HCT116 (cell line): ENCODE measurements around the gene PRDX1. TPM values are rescaled to one million over a fixed set of nuclear protein-coding genes. Genes with fewer than 3 reads are reported as not detected.

ENCODE experiments used
- ATAC-seq: fragments of 200-7000 bp; cut with Tn5 transposase; 2 replicates; pipeline ENCODE4 v1.9.1; 2020; ENCODE audit warnings: mild to moderate bottlenecking, moderate library complexity
- BruUV-seq: library from RNA; stranded (reverse); fragments of 400-500 nt; replicated peaks from 2 replicates; lab custom pipeline; 2021; lab: Mats Ljungman, UMichigan
- CTCF ChIA-PET: fragments of 300-600 bp; sonication (Branson Sonifier 250); formaldehyde crosslinking; loops from one replicate; lab custom pipeline; 2021; ENCODE audit warnings: antibody characterized with exemption; lab: Charles Lee
- POLR2A ChIA-PET: fragments of 300-600, 350-600 bp; sonication (Branson Sonifier 250); formaldehyde crosslinking; loops from one replicate; lab custom pipeline; 2021; ENCODE audit warnings: antibody characterized with exemption; lab: Charles Lee
- RAD21 ChIA-PET, 2 experiments: fragments of 300-600 bp; sonication (Branson Sonifier 250); formaldehyde crosslinking; loops; one replicate each; lab custom pipeline; 2023; ENCODE audit warnings: low total read pairs in 2 of 2; ENCODE audit not compliant: uncharacterized antibody in 2 of 2, unreplicated experiment in 2 of 2, low non-redundant PET in 1 of 2; lab: Charles Lee
- DNase-seq: peaks from one replicate; pipeline ENCODE4 v3.0.0-alpha.2; 2010; ENCODE audit warnings: low read depth, low spot score
- H2AFZ ChIP-seq: fragments of 200-600 bp; shearing (Covaris generic), sonication (generic); 2 replicates; pipeline ENCODE4 v1.6.1; 2017; ENCODE audit warnings: low read depth, mixed run types, mixed read lengths, antibody characterized with exemption, low read length; ENCODE audit not compliant: poor library complexity, severe bottlenecking
- H3K27ac ChIP-seq: 2 replicates; pipeline ENCODE4 v1.5.1; 2012; ENCODE audit warnings: low read depth, low read length
- H3K27me3 ChIP-seq: fragments of 200-600 bp; sonication (generic); 2 replicates; pipeline ENCODE4 v1.6.1; 2016; ENCODE audit warnings: mixed run types, low read length, mixed read lengths; ENCODE audit not compliant: insufficient read depth
- H3K36me3 ChIP-seq, 2 experiments: fragments of 200-500 bp in 1 of 2; fragments of 200-600 bp in 1 of 2; sonication (Bioruptor generic) in 1 of 2; sonication (generic) in 1 of 2; 2 replicates each; pipeline versions ENCODE4 v1.5.1 to v1.6.1; 2014 to 2016; ENCODE audit warnings: low read length in 2 of 2, inconsistent platforms in 1 of 2, mixed read lengths in 1 of 2, mixed run types in 1 of 2; ENCODE audit not compliant: insufficient read depth in 2 of 2, control insufficient read depth in 1 of 2
- H3K4me1 ChIP-seq, 2 experiments: fragments of 200-600 bp in 1 of 2; sonication (generic) in 1 of 2; 2 replicates each; pipeline versions ENCODE4 v1.5.1 to v1.6.1; 2012 to 2017; ENCODE audit warnings: low read length in 2 of 2, inconsistent platforms in 1 of 2, mild to moderate bottlenecking in 1 of 2, mixed read lengths in 1 of 2, mixed run types in 1 of 2, moderate library complexity in 1 of 2; ENCODE audit not compliant: insufficient read depth in 2 of 2, control insufficient read depth in 1 of 2
- H3K4me2 ChIP-seq: fragments of 200-600 bp; sonication (generic); 2 replicates; pipeline ENCODE4 v1.6.1; 2017; ENCODE audit warnings: mixed run types, low read length, mixed read lengths
- H3K4me3 ChIP-seq, 2 experiments: fragments of 200-600 bp in 1 of 2; sonication (generic) in 1 of 2; replicated peaks in 1 of 2; 2 replicates each; pipeline ENCODE4 v1.5.1; 2011 to 2016; ENCODE audit warnings: low read length in 2 of 2, control low read depth in 1 of 2, low read depth in 1 of 2, mild to moderate bottlenecking in 1 of 2, mixed read lengths in 1 of 2, mixed run types in 1 of 2
- H3K79me2 ChIP-seq: fragments of 200-600 bp; sonication (generic); 2 replicates; pipeline ENCODE4 v1.6.1; 2017; ENCODE audit warnings: mild to moderate bottlenecking, mixed run types, low read length, moderate library complexity, mixed read lengths; ENCODE audit not compliant: insufficient read depth
- H3K9ac ChIP-seq: fragments of 200-600 bp; sonication (generic); 2 replicates; pipeline ENCODE4 v1.6.1; 2016; ENCODE audit warnings: low read length, mixed read lengths
- H3K9me2 ChIP-seq: fragments of 200-600 bp; sonication (generic), shearing (Covaris generic); 2 replicates; pipeline ENCODE4 v1.6.1; 2017; ENCODE audit warnings: mixed run types, mild to moderate bottlenecking, moderate library complexity; ENCODE audit not compliant: insufficient read depth
- H3K9me3 ChIP-seq, 2 experiments: fragments of 200-500 bp in 1 of 2; fragments of 200-600 bp in 1 of 2; sonication (Bioruptor generic) in 1 of 2; sonication (generic) in 1 of 2; 2 replicates each; pipeline ENCODE4 v1.6.1; 2014 to 2017; ENCODE audit warnings: low read length in 2 of 2, mixed read lengths in 2 of 2, inconsistent platforms in 1 of 2, low read depth in 1 of 2, mild to moderate bottlenecking in 1 of 2, mixed run types in 1 of 2, moderate library complexity in 1 of 2; ENCODE audit not compliant: control insufficient read depth in 1 of 2, insufficient read depth in 1 of 2
- H4K20me1 ChIP-seq: fragments of 200-600 bp; sonication (generic), shearing (Covaris generic); 2 replicates; pipeline ENCODE4 v1.6.1; 2017; ENCODE audit warnings: mixed run types, mild to moderate bottlenecking, moderate library complexity; ENCODE audit not compliant: insufficient read depth
- CBX3 ChIP-seq: IDR thresholded peaks from 2 replicates; pipeline ENCODE4 v1.6.1; 2012; ENCODE audit warnings: low read depth
- EGR1 ChIP-seq: IDR thresholded peaks from 2 replicates; pipeline ENCODE4 v1.6.1; 2012; ENCODE audit warnings: low read depth
- ELF1 ChIP-seq: IDR thresholded peaks from 2 replicates; pipeline ENCODE4 v1.6.1; 2012; ENCODE audit warnings: low read depth, borderline replicate concordance
- FOSL1 ChIP-seq: IDR thresholded peaks from 2 replicates; pipeline ENCODE4 v1.6.1; 2012; ENCODE audit warnings: low read depth
- RAD21 ChIP-seq: IDR thresholded peaks from 2 replicates; pipeline ENCODE4 v1.6.1; 2012; ENCODE audit warnings: low read depth, mild to moderate bottlenecking
- SP1 ChIP-seq: IDR thresholded peaks from 2 replicates; pipeline ENCODE4 v1.6.1; 2012; ENCODE audit warnings: low read depth
- YY1 ChIP-seq: IDR thresholded peaks from 2 replicates; pipeline ENCODE4 v1.6.1; 2011; ENCODE audit warnings: low read length, low read depth, moderate library complexity, mild to moderate bottlenecking; ENCODE audit not compliant: insufficient replicate concordance; ENCODE audit errors: extremely low read depth
- intact Hi-C: fragments of 100-400 bp; cut with micrococcal nuclease; formaldehyde crosslinking; loops from 2 replicates; pipeline ENCODE4 v1.10.0; 2022
- total RNA-seq: library from RNA; stranded (reverse); gene quantifications from one replicate; pipeline ENCODE4 v1.2.1, GENCODE V29; 2021; ENCODE audit not compliant: unreplicated experiment
- TF ChIP-seq, protein P1 (sequence below), 3 experiments: fragments of 200-600 bp in 1 of 3; sonication (generic) in 1 of 3; IDR thresholded peaks in 2 of 3; conservative IDR thresholded peaks in 1 of 3; 2 replicates each; pipeline ENCODE4 v1.5.1; 2012 to 2017; ENCODE audit warnings: low read depth in 2 of 3, low read length in 2 of 3, antibody characterized with exemption in 1 of 3, borderline replicate concordance in 1 of 3, control low read depth in 1 of 3, mild to moderate bottlenecking in 1 of 3, mixed read lengths in 1 of 3, mixed run types in 1 of 3, moderate library complexity in 1 of 3; ENCODE audit not compliant: insufficient read depth in 1 of 3

Gene PRDX1
- total RNA-seq, 1 experiment from 2014 or later, result 1,171 TPM

- no peak for TF ChIP-seq SP1
- TF ChIP-seq FOSL1, result no peak
- TF ChIP-seq, protein P1, sequence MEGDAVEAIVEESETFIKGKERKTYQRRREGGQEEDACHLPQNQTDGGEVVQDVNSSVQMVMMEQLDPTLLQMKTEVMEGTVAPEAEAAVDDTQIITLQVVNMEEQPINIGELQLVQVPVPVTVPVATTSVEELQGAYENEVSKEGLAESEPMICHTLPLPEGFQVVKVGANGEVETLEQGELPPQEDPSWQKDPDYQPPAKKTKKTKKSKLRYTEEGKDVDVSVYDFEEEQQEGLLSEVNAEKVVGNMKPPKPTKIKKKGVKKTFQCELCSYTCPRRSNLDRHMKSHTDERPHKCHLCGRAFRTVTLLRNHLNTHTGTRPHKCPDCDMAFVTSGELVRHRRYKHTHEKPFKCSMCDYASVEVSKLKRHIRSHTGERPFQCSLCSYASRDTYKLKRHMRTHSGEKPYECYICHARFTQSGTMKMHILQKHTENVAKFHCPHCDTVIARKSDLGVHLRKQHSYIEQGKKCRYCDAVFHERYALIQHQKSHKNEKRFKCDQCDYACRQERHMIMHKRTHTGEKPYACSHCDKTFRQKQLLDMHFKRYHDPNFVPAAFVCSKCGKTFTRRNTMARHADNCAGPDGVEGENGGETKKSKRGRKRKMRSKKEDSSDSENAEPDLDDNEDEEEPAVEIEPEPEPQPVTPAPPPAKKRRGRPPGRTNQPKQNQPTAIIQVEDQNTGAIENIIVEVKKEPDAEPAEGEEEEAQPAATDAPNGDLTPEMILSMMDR (IDR thresholded peaks at IDR 0.05 in 2 of 3, conservative IDR thresholded peaks at IDR 0.05 in 1 of 3; ENCODE audit: borderline replicate concordance in 1 of 3, insufficient read depth in 1 of 3, low read depth in 2 of 3, low read length in 2 of 3), result no peak
Observed at GRCh38 chr1:45570631-45571030, 48.9 kb upstream of the PRDX1 start (continued).

GRCh38 chr1:45569962-45570581, 48.4 kb upstream of the PRDX1 start:
- no peak overlapping the region for H3K4me2 ChIP-seq
- CTCF ChIA-PET, result interaction anchor here (0.6 to 4.0 kb wide), 6 partner anchors 13 to 556 kb away, joined by 3 to 28 read pairs (median 4); no protein-coding TSS in a partner anchor
- H3K9me2 ChIP-seq, result no peaks in the 10 kb centered on the region
- intact Hi-C loops, result loop anchor here (1.0 to 5.0 kb wide), 7 partner anchors 47 to 783 kb away; partner anchors contain the start of genes BEST4, MUTYH and TOE1
- RAD21 ChIA-PET, result interaction anchor here (0.8 to 1.0 kb wide), 2 partner anchors 57 to 70 kb away, joined by 3 to 4 read pairs; partner anchors contain the start of gene MMACHC (in 1 of the 2)
- DNase-seq (peak; percentile 48), ATAC-seq (peak; percentile 87)
- no peaks in the 10 kb centered on the region for H3K27me3 ChIP-seq
- H3K27ac ChIP-seq, result no peak overlapping the region
- peaks cover 21 to 27% of the 10 kb centered on the region in 2 experiments for H3K36me3 ChIP-seq
- H3K79me2 ChIP-seq, result peaks cover 3% of the 10 kb centered on the region; the same call in 1 of the 2 replicates
- H3K4me3 ChIP-seq, result no peak overlapping the region
- no peaks in the 10 kb centered on the region for H3K4me1 ChIP-seq
- POLR2A ChIA-PET, result interaction anchor here (0.6 to 1.0 kb wide), 2 partner anchors 13 to 60 kb away, joined by 3 to 5 read pairs; no protein-coding TSS in a partner anchor
- no peak overlapping the region for H3K9ac ChIP-seq
- TF ChIP-seq YY1 (no peak), ELF1 (no peak), EGR1 (no peak), CBX3 (no peak), RAD21 (peak; percentile 94)
- TF ChIP-seq, protein P1 (IDR thresholded peaks at IDR 0.05 in 2 of 3, conservative IDR thresholded peaks at IDR 0.05 in 1 of 3; ENCODE audit: borderline replicate concordance in 1 of 3, insufficient read depth in 1 of 3, low read depth in 2 of 3, low read length in 2 of 3), result peak; percentile 78 to 98 (median 98)
- H4K20me1 ChIP-seq, result no peaks in the 10 kb centered on the region
- BruUV-seq, result no TSS peak
- no peaks in the 10 kb centered on the region for H3K9me3 ChIP-seq
- H2AFZ ChIP-seq, result no peak overlapping the region
